ENCODE data around the gene CELF4. TPM values are rescaled to one million over a fixed set of nuclear protein-coding genes. Genes with fewer than 3 reads are reported as not detected.

Gene CELF4
- total RNA-seq, 1 experiment from 2014 or later: not detected

DNA sequence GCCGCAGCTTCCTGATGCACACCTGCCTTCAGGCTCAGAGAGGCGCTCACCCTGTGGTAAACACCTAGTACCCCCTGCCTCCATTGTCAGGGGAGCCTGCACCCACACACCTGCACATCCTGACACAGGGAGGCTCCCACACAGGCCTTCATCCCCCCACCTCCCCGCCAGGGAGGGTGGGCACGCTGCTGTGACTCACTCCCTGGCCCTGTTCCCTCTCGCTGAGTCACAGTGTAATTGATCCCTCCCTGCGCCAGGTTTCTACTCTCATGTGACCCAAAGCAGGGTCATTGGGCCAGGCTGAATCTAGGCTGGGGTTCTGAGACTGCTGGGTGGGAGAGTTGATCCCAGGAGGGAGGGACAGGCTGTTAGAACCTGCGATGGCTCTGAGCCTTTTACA lies 8.5 kb upstream of the CELF4 start:
- DNase-seq (ENCODE audit: low spot score): peak; percentile 40

DNA sequence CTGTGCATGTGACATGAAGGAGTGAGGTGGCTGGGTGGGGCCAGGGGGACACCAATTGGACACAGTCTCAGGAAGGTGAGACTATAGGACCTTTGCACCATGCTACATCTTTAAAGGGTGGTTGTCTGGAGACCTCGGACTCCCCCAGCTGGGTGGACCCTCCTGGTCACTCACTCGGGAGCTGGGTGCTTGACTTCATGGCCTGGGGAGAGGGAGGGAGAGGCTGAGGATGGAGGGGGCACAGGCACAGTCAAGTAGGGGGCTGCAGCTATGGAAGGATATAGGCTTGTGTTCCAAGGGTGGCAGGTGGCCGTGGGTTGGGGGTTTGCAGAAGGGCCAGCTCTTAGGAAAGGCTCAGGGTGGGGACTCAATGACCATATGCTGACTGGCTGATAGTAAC lies 7.1 kb upstream of the CELF4 start:
- no peak for DNase-seq (ENCODE audit: low spot score)

DNA sequence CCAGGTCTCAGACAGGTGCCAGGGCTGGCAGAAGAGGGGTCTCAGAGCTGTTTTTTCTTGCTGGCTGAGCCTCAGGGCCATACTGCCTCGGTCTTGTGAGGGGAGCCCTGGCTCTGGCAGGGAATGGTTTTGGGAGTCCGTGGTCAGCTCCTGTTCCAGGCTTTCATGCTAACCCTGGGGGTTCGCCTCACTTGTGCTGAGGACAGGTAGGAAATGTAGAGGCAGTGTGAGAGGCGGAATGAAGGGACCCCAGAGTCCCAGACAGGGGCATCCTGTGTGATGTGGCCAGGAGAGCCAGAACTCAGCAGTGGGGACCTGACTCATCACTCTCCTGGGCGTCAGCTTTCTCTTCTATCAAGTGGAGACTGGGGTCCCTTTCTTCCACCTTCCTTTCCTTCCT lies 5.7 kb upstream of the CELF4 start:
- DNase-seq (ENCODE audit: low spot score): no peak

DNA sequence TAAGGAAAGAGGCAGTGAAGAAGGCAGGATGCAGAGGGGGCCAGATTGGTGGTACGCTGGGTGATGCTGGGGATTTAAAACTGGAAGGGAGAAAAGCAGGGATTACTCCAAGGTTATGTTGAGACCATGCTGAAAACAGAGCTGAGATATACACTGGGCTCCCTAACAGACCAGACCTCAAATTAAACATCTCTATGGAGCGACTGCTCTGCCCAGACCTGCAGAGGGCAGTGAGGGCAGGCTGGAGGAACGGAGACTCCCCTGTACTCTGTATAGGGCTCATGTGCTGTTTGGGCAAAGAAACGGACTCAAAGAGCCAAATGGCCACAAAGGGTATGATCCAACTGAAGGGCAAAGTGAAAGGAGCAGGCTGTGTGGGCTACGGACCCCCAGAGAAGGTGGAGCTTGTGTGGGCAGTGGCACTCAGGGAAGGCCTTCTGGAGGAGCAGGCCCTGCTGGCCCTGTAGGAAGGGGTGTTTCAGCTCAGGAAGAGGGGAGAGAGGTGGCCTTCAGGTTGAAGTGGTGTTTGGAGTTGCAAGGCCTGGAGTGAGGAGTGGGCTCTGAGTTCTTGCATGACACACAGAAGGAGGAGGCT lies 4.8 kb upstream of the CELF4 start:
- DNase-seq (ENCODE audit: low spot score): no peak

DNA sequence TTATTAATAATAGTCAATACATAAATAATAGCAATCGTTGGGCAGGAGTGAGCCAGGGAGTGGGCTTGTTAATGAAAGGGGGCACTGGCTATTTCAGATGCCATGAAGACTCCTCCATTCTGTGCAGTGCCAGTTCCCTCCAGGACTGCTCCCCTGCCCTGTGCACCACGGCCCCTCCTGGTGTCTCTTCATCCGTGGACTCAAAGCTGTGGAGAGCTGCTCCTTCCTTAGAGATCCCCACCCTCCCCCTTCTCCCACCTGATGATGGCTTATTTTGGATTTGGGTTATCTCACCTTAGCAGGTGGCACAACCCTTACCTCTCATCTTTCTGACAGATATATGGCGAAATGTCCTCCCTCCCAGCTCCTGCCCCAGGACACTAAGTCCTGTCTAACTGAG lies 3.1 kb upstream of the CELF4 start:
- DNase-seq (ENCODE audit: low spot score): no peak

DNA sequence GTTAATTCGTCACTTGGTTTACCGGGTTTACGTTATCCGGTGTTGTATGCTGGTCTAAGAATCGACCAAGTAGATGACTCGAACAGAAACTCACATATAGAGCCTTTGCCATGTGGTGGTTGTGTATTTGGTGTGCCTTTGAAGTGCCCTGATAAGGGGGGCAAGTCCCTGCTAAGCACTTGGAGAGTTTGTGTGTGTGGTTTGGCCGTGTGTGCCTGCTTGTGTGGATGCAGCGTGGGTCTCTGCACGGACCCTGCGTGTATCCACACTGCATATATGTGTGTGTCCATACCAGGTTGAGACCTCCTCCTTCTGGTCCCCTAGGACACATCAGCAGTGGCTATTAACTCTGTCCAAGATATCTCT lies 2.4 kb upstream of the CELF4 start:
- no peak for DNase-seq (ENCODE audit: low spot score)

- DNase-seq (ENCODE audit: low spot score): no peak
Measured at GRCh38 chr18:37567061-37567993, 1.7 kb upstream of the CELF4 start.

DNA sequence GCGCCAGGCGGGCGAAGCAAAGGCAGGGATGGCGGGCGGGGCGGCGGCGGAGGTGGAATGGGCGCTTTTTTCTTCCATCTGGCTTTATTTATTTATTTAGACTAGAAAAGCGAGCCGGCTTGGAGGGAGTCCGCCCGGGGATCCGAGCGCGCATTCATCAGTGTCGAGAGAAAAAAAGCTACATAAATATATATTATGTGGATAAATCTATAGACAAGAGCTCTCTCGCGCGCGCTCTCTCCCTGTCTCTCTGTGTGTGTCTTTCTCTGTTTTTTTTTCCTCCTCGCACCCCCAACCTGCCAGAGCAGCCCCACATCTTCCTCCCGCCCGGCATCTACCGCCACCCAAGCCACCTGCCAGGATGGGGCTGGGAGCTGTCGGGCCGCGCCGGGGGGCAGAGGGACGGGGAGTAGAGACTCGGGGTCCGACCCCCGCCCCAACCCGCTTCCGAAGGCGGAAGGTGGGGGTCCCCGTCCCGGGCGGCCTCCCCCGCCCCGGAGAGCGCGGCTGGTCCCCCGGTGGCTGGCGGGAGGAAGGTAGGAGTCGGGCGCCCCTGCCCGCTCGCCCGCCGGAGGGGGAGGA lies 972 bp upstream of the CELF4 start:
- no peak for DNase-seq (ENCODE audit: low spot score)

DNA sequence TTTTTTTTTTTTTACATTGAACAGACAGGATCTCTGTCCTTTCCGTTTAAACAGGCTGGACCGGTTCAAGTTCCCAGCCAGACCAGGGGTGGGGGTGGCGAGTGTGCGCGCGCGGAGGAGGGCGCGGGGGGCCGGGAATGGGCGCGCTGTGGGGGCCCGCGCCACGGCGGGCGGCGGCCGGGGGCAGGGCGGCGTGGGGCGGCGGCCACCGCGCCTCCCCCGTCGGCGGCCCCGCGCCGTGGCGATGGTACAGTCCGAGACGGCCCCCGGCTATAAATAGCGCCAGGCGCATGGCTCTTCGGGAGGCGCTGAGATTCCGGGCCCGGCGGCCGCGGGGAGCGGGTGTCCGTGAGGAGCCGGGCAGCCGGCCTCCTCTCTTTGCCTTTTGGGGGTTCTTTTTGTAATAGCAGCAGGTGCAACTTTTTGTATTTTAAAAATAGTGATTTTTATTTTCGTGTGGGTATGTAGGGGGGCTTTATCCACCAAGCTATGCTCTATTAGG lies 430 bp upstream of the CELF4 start:
- peak; percentile 21 for DNase-seq (ENCODE audit: low spot score)

GRCh38 chr18:37564711-37565100 lies 892 bp downstream of the CELF4 start:
- DNase-seq (ENCODE audit: low spot score): peak; percentile 41

DNA sequence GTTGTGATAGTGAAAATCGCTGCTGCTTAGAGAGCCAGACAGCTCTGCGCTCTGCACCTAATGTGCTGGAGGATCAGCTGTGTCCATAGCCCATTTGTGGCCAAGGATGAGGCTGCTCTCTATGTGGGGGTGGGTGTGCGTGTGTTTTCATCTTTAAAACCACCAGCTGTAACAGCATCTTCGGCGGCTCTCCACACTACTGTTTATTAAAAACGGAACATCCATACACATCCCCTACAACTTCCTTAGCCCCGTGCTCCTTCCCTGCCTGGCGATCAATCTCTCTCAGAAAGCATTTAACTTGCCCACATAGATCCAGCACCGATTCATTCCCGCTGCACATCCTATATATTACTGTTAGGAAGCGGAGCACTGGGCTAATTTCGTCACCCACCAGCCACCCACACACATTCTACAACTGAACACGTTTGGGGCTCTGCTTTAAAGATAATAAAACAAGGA lies 1.6 kb downstream of the CELF4 start:
- no peak for DNase-seq (ENCODE audit: low spot score)

DNA sequence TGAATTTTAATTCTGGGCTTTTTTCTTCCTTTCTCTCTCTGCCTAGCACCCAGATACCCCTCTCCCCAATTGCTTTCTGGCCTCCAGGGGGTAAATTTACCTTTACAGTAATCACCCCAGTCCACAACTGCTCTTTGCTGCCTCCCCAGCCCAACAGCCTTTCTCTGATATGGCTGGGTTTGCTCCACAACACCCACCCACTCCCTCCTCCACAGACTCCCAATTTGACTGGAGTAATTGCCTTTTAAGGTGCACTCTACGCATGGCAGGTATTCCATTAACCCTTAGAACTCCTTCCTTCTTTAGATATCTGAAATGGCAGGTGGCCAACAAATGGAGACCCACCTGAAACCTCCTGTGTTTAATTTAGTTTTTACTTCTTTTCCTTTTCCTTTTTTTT lies 3.6 kb downstream of the CELF4 start:
- DNase-seq (ENCODE audit: low spot score): no peak

DNA sequence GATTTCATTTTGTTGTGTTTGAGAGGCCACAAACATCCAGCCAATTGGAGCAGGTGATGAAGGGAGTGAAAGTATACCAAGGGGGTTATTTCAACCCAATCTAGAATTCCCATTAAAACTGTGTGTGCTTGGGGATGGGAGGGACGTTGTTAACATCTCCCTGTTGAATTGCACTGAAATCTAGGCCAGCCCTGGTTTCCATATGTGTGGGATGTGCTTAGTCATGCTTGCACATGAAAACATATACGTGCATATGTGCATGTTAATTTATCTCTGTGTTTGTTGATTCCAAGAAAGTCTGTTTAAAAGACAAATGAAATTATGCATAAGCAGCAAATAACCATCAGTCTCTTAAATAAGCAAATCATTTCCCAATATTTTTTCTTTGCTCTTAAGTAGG lies 5.6 kb downstream of the CELF4 start:
- DNase-seq (ENCODE audit: low spot score): no peak

- no peak for DNase-seq (ENCODE audit: low spot score)
Measured at GRCh38 chr18:37559194-37559593, 6.4 kb downstream of the CELF4 start.

- no peak for DNase-seq (ENCODE audit: low spot score)
Measured at GRCh38 chr18:37554399-37554787, 11.2 kb downstream of the CELF4 start.

- DNase-seq (ENCODE audit: low spot score): no peak
Measured at GRCh38 chr18:37553633-37554398, 11.8 kb downstream of the CELF4 start.

GRCh38 chr18:37552286-37552685 lies 13.3 kb downstream of the CELF4 start:
- DNase-seq (ENCODE audit: low spot score): no peak

GRCh38 chr18:37551846-37552245 lies 13.8 kb downstream of the CELF4 start:
- no peak for DNase-seq (ENCODE audit: low spot score)

DNA sequence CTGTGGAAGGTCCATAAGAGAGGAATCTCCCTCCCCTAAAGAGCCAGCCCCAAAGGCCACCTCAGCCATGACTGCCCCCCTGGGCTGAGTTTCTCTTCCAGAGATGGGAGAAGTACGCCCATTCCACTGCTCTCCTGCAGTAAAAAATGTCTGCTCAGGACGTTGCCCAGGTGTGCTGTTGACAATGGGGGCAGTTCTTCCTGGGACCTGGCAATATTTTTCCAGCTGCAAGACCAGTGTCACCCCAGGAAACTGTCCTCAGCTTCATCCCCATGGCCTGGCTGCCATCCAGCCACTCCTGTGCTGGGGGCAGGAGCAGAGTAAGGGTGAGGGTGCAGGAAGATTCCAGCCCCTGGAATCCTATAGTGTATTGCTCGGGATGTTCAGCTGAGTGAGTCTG lies 14.3 kb downstream of the CELF4 start:
- DNase-seq (ENCODE audit: low spot score): no peak

- DNase-seq (ENCODE audit: low spot score): no peak
Measured at GRCh38 chr18:37550118-37550875, 15.3 kb downstream of the CELF4 start.

GRCh38 chr18:37548679-37549289 lies 16.8 kb downstream of the CELF4 start:
- DNase-seq (ENCODE audit: low spot score): no peak

Measured in H4 (cell line).